ENCODE data around the gene TTC21B.
"Not testable (repeated sequence)": the region's sequence is repeated elsewhere in the genome, so short reads cannot be mapped to it uniquely, and the experiment has no call there.

TTC21B gene

GRCh38 chr2:165953655-165954606 lies at the start of gene TTC21B:
TSS of gene TTC21B (minus strand) at chr2:165953776. CDS start at chr2:165953705, 71 bp downstream.
- DNase-seq (ENCODE audit: low spot score) = peak; percentile 94

DNA sequence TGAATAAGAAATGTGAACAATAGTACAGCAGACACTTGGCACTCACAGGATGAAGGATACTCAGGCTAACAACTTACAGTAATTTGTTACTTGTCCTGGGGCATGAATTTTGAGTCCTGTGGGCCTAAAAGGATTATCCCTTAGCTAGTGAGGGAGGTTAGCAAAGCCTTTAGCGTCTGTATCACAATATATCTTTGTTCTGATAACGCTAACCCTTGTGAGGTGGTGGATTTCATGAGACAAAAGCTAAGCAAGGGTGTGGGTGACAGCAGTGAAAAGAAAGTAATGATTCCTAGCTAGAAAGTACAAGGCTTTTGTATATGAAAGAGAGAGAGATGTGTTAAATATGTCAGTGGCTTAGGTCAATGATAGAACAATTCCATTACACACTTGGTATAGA lies 46.8 kb upstream of the TTC21B start:
- DNase-seq (ENCODE audit: low spot score) = no peak

DNA sequence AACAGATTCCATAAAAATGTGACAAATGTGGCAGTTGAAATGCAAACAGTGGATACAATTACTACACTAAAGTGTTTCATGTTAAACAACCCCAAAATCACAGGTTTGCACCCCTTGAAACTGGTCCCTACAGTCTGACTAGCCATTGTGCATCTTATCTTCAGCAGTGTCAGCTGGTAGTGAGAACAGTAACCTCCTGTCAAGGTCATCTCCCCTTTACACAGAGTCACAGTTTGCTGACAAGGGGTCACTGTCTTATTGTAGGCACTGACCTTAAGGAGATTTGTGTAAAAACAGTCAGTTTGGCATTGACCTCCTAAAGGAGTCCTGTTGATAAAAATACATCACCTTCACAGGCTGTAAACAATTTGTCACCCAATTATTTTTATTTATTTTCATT lies 37.3 kb upstream of the TTC21B start:
- no peak for DNase-seq (ENCODE audit: low spot score)

DNA sequence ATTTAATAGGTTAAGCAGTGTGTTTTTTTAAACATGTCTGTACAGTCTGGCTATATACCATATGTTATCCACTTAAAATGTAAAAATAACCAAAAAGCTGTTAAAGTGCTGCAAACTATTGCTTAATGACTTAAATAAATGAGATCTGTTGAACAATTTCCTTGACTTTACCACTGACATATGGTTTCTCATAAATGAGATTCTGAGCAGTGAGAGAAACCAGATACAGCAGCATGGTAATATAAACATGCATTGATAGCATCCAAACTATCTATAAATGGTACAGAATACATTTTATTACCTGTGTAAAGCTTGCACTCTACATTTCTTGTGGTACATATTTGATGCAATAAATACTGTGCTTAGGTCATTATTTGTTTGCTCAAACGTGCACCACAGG lies 36.3 kb upstream of the TTC21B start:
- DNase-seq (ENCODE audit: low spot score) = no peak

DNA sequence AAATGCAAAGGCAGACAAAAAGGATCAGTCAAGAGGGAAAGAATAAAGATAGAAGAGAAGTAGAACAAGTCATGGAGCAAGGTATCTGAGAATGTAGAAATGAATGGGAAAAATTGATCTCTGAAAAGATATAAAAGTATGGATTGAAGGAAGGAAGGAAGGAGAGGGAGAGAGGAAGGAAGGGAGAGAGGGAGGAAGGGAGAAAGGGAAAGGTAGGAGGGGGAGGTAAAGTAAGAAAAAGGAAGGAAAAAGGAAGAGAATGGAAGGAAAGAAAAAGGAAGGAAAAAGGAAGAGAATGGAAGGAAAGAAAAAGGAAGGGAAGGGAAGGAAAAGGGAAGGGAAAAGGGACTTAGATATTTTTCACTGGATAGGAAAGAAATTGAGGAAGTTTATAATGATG lies 31.5 kb upstream of the TTC21B start:
- DNase-seq (ENCODE audit: low spot score) = no peak

- DNase-seq (ENCODE audit: low spot score) = not testable (repeated sequence)
Observed at GRCh38 chr2:165972161-165972560, 18.6 kb upstream of the TTC21B start.

GRCh38 chr2:165970663-165971062 lies 17.1 kb upstream of the TTC21B start:
- DNase-seq (ENCODE audit: low spot score) = no peak

- DNase-seq (ENCODE audit: low spot score) = no peak
Observed at GRCh38 chr2:165969227-165969626, 15.7 kb upstream of the TTC21B start.

DNA sequence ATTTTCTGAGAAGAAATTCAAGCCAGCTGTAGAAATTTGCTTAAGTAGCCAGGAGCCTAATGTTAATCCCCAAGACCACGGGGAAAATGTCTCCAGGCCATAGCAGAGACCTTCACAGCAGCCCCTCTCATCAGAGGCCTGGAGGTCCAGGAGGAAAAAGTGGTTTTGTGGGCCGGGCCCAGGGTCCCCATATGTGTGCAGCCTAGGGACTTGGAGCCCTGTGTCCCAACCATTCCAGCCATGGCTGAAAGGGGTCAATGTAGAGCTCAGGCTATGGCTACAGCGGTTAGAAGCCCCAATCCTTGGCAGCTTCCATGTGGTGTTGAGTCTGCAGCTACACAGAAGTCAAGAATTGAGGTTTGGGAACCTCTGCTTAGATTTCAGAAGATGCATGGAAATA lies 14.2 kb upstream of the TTC21B start:
- no peak for DNase-seq (ENCODE audit: low spot score)

- DNase-seq (ENCODE audit: low spot score) = no peak
Observed at GRCh38 chr2:165961818-165962217, 8.2 kb upstream of the TTC21B start.

- no peak for DNase-seq (ENCODE audit: low spot score)
Observed at GRCh38 chr2:165959371-165959770, 5.8 kb upstream of the TTC21B start.

- DNase-seq (ENCODE audit: low spot score) = no peak
Observed at GRCh38 chr2:165958313-165958960, 4.9 kb upstream of the TTC21B start.

DNA sequence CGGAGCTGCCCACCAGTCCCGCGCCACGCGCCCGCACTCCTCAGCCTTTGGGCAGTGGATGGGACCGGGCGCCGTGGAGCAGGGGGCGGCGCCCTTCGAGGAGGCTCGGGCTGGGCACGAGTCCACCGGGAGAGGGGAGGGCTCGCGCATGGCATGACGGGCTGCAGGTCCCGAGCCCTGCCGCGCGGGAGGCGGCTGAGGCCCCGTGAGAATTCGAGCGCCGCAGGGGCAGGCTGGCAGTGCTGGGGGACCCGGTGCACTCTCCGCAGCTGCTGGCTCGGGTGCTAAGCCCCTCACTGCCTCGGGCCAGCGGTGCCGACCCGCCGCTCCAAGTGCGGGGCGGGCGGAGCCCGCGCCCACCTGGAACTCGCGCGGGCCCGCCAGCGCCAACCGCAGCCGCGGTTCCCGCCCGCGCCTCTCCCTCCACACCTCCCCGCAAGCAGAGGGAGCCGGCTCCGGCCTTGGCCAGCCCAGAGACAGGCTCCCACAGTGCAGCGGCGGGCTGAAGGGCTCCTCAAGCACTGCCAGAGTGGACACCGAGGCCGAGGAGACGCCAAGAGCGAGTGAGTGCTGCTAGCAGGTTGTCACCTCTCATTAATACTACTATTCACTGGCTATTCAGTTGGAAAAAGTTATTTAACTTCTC lies 3.6 kb upstream of the TTC21B start:
- no peak for DNase-seq (ENCODE audit: low spot score)

GRCh38 chr2:165953306-165953654 lies 296 bp downstream of the TTC21B start:
- no peak for DNase-seq (ENCODE audit: low spot score)

DNA sequence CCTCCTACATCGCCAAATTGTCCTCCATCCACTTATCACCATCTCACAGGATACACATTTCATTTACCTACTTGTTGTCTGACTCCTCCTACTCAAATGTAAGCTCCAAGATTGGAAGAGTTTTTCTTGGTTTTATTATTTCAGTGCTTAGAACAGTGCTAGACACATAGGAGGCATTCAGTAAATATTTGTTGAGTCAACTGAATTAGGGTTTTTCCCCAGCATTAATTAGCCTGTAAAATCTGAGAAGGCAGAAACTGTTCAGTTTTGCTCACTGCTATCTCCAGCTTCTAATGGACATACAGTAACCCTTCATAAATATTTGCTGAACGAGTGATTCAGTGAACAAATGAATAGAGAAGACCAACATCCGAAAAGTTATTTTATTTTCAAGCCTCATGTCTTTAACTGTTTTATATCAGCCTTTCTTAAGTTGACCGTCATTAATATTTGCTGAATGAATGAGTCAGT lies 800 bp downstream of the TTC21B start:
- DNase-seq (ENCODE audit: low spot score) = no peak

DNA sequence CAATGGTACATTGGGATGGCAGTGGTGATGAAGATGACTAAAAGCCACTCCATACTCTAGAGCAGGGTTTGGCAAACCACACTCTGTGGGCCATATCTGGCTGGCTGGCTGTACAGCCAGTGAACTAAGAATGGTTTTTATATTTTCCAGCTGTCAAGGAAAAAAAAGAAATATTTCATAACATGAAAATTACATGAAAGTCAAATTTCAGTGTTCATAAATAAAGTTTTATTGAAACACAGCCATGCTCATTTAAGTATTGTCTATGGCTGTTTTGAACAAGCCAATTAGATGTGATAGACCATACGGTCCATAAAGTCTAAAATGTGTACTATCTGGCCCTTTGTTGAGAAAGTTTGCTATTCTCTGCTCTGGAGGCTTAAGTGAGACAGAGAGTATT lies 1.5 kb downstream of the TTC21B start:
- DNase-seq (ENCODE audit: low spot score) = no peak

- DNase-seq (ENCODE audit: low spot score) = no peak
Observed at GRCh38 chr2:165950438-165950837, 3.1 kb downstream of the TTC21B start.

- no peak for DNase-seq (ENCODE audit: low spot score)
Observed at GRCh38 chr2:165941827-165942226, 11.7 kb downstream of the TTC21B start.

- no peak for DNase-seq (ENCODE audit: low spot score)
Observed at GRCh38 chr2:165938237-165938636, 15.3 kb downstream of the TTC21B start.

GRCh38 chr2:165933211-165933910 lies 20.2 kb downstream of the TTC21B start:
- DNase-seq (ENCODE audit: low spot score) = no peak

DNA sequence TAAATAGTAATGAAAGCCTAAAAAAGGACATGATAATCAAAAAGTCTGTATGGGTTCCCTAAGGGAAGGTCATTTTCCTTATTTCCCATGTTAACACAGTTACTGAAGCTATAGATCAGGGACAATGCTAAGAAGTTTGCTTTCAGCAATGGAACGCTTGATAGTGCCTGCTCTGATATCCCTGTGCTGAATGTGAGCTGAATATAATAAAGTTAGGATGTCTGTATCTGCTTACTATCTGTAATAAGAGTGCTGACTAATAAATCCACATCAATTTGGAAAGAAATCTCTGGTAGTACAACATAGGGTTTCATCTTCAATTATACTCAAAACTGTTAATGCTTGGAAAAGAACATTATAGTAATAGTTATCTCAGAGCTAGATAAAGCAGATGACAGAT lies 25.8 kb downstream of the TTC21B start:
- DNase-seq (ENCODE audit: low spot score) = no peak

DNA sequence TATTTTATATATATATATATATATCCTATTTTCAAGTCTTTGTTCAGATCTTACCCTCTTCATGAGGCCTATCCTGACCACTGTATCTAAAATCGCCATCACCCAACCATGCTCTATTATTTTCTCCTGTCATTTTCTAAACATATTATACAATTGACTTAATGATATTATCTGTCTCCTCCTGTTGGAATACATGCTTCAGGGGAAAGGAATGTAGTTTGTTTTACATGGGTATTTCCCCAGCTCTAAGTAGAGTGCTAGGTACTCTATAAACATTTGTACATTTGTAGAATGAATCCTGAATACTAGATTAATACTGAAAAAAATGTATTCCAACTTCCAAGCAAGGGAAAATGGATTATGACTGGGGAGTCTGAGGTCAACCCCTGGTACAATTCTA lies 26.2 kb downstream of the TTC21B start:
- DNase-seq (ENCODE audit: low spot score) = no peak
